Brain microvascular endothelial cell (primary cell): ENCODE measurements around the gene UBASH3A.
A peak's percentile ranks its signal among the peaks of the same experiment; 100 is the strongest.

ENCODE experiments used
- DNase-seq: peaks from one replicate; pipeline ENCODE4 v3.0.0-alpha.2; 2020
- H3K27ac ChIP-seq: fragments of 250-450 bp; sonication (Bioruptor Pico); 2 replicates; pipeline ENCODE4 v1.5.1; 2020; ENCODE audit warnings: mild to moderate bottlenecking, moderate library complexity
- H3K27me3 ChIP-seq: fragments of 250-450 bp; sonication (Bioruptor Pico); replicated peaks from 2 replicates; pipeline ENCODE4 v1.5.1; 2020; ENCODE audit warnings: mild to moderate bottlenecking
- H3K36me3 ChIP-seq: fragments of 250-450 bp; sonication (Bioruptor Pico); replicated peaks from 2 replicates; pipeline ENCODE4 v1.5.1; 2020; ENCODE audit warnings: mild to moderate bottlenecking
- H3K4me3 ChIP-seq: 2 replicates; pipeline ENCODE4 v1.5.1; 2011; ENCODE audit warnings: low read depth, mild to moderate bottlenecking, control low read depth, low read length, moderate library complexity
- in situ Hi-C: cut with HindIII; loops from 2 replicates; pipeline ENCODE4 v1.10.0; 2017; ENCODE audit warnings: low sequenced_read_pairs, low pct_ligation_motif_present
- TF ChIP-seq, protein P1 (sequence below): IDR thresholded peaks from 2 replicates; pipeline ENCODE4 v1.5.1; 2011; ENCODE audit warnings: low read depth, mild to moderate bottlenecking, moderate library complexity, low read length, control low read depth, inconsistent platforms; ENCODE audit errors: missing control alignments

The UBASH3A gene

DNA sequence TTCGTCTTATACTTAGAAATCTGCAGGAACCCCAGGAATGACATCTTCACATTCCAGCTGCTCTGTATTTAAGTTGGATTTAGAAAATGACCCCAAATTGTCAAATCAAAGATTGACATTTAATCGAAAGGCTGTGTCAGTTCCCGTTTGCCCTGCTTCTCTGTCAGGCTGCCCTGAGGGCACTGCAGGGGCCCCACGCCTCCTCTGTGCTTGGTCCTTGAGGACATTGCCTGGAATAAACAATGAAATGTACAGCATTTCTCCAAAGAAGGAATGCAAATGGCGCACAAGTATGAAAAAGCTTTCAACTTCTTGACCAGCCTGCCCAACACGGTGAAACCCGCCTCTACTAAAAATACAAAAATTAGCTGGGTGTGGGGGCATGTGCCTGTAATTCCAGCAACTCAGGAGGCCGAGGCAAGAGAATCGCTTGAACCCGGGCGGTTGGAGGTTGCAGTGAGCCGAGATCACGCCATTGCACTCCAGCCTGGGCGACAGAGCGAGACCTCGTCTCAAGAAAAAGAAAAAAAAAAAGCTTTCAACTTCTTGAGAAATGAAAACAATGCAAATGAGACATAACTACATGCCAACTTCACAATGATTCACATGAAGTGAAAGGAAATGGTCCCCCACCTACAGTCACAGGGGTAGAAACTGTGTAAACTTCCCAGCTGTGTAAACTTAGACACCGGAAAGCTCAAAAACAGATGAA lies 10.8 kb upstream of the UBASH3A start:
- in situ Hi-C loops: no loop called here
- no peaks in the 10 kb centered on the region for H3K27me3 ChIP-seq
- H3K36me3 ChIP-seq: no peaks in the 10 kb centered on the region
- no peak overlapping the region for H3K4me3 ChIP-seq
- TF ChIP-seq, protein P1, sequence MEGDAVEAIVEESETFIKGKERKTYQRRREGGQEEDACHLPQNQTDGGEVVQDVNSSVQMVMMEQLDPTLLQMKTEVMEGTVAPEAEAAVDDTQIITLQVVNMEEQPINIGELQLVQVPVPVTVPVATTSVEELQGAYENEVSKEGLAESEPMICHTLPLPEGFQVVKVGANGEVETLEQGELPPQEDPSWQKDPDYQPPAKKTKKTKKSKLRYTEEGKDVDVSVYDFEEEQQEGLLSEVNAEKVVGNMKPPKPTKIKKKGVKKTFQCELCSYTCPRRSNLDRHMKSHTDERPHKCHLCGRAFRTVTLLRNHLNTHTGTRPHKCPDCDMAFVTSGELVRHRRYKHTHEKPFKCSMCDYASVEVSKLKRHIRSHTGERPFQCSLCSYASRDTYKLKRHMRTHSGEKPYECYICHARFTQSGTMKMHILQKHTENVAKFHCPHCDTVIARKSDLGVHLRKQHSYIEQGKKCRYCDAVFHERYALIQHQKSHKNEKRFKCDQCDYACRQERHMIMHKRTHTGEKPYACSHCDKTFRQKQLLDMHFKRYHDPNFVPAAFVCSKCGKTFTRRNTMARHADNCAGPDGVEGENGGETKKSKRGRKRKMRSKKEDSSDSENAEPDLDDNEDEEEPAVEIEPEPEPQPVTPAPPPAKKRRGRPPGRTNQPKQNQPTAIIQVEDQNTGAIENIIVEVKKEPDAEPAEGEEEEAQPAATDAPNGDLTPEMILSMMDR: no peak
- H3K27ac ChIP-seq: no peak overlapping the region
- peak; percentile 46 for DNase-seq

- no peak overlapping the region for H3K27ac ChIP-seq
- no peak for DNase-seq
- TF ChIP-seq, protein P1: no peak
- H3K36me3 ChIP-seq: no peaks in the 10 kb centered on the region
- H3K4me3 ChIP-seq: no peak overlapping the region
- in situ Hi-C loops: no loop called here
- H3K27me3 ChIP-seq: no peaks in the 10 kb centered on the region
Observed at GRCh38 chr21:42393443-42393950, 10.2 kb upstream of the UBASH3A start.

- no peaks in the 10 kb centered on the region for H3K27me3 ChIP-seq
- no peaks in the 10 kb centered on the region for H3K36me3 ChIP-seq
- TF ChIP-seq, protein P1: no peak
- DNase-seq: no peak
- H3K4me3 ChIP-seq: no peak overlapping the region
- in situ Hi-C loops: no loop called here
- H3K27ac ChIP-seq: no peak overlapping the region
Observed at GRCh38 chr21:42395302-42395701, 8.4 kb upstream of the UBASH3A start.

DNA sequence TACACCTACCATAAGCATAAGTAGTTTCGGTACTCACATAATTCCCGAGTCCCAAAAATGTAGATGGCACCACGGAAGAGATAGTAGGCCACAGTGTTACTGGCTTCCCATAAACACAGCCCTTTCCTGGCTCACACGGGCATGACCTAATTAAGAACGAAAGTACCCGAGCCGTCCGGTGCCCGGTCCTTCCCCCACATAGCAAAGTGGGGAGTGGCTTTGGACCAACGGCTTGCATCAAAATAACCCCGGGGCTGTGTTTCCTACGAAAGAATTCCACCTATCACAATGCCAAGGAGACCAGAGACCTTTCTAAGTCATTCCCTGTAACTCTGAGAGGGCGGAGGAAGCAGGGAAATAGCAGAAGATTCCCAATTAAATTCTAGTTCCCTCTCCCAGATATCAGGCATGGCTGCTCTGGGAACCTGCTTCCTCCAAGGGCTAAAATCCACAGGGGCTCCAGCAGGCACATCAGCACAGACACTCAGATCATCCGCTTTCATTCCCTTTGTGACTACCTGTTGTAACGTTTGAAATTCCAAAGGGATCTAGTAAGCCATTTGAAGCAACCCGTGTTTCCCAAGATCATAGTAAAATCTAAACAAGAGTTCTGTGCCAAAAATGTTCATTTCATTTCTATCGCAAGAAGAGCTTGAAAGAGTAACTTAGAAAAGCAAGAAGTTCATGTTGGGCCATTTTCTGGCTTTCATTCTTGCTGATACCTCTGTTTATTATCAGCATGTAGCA lies 7.6 kb upstream of the UBASH3A start, which contains the start of gene TMPRSS3:
TSS of gene TMPRSS3 (minus strand) at position 148 of the 747 bp plus-strand sequence. CDS start 635 bp downstream, outside the sequence.
- in situ Hi-C loops: no loop called here
- DNase-seq: no peak
- Histone ChIP-seq H3K27ac (no peak within 1 kb of the TSS), H3K4me3 (no peak within 1 kb of the TSS), H3K27me3 (no peaks in the 10 kb centered on the region), H3K36me3 (no peaks in the 10 kb centered on the region)
- TF ChIP-seq, protein P1: no peak

GRCh38 chr21:42396799-42397745 lies 6.6 kb upstream of the UBASH3A start:
- Histone ChIP-seq H3K4me3 (no peak overlapping the region), H3K27me3 (no peaks in the 10 kb centered on the region), H3K36me3 (no peaks in the 10 kb centered on the region), H3K27ac (no peak overlapping the region)
- in situ Hi-C loops: no loop called here
- no peak for DNase-seq
- TF ChIP-seq, protein P1: no peak
